ENCODE measurements around the gene JAGN1.
"Not testable (repeated sequence)": the region's sequence is repeated elsewhere in the genome, so short reads cannot be mapped to it uniquely, and the experiment has no call there.

JAGN1 gene

DNA sequence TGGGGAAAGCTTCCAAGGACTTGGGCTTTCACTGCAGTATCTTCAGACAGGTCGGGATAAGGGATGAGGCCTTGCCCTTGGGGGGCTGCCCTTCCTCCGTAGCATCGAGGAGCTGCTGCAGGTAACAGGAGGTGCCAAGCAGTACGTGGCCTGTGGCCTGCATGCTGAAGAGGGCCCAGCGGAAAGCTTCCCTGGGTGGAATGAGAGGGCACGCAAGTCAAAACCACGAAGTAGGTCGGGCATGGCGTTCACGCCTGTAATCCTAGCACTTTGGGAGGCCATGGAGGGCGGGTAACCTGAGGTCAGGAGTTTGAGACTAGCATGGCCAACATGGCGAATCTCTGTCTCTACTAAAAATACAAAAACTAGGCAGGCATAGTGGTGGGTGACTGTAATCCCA, 23.3 kb upstream of the JAGN1 start:
- DNase-seq = no peak

DNA sequence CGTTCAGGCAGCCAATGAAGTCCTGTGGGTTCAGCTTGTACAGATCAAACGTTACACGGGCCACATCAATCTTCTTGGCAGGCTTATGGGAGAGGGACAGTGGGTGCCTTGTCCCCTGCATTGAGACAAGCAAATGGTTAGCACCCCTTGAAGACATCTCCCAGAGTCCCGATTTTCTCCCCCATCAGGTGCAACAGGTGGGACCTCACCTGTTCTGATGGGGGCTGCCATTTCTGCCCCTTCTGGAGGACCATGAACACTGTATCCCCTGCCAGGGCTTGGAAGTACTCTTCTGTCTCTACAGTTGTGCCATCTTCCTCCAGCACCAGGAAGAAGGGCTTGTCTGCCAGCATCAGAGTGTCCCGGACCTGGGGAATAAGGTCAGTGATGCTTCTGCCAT, 20.5 kb upstream of the JAGN1 start:
- DNase-seq = no peak

DNA sequence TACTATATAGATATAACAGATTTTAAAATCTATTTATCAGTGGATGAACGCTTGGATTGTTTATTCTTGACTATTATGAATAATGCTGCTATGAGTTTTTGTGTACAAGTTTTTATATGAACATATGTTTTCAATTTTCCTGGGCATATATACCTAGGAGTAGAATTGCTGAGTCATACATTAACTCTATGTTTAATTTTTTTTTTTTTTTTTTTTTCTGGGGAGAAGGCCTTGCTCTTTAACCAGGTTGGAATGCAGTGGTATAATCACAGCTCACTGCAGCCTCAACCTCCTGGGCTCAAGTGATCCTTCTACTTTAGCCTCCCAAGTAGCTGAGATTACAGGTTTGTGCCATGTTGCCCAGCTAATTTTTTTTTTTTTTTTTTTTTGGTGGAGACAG, 19.4 kb upstream of the JAGN1 start:
- no peak for DNase-seq

DNA sequence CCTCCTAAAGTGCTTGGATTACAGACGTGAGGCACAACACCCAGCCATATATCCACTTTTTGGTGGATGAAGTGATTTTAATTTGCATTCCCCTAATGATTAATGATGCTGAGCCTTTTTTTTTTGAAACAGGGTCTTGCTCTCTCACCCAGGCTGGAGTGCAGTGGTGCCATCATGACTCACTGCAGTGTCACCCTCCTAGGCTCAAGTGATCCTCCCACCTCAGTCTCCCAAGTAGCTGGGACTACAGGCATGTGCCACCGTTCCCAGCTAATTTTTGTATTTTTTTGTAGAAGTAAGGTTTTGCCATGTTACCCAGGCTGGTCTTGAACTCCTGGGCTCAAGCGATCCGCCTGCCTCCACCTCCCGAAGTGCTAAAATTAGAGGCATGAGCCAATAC, 18.3 kb upstream of the JAGN1 start:
- DNase-seq = not testable (repeated sequence)

DNA sequence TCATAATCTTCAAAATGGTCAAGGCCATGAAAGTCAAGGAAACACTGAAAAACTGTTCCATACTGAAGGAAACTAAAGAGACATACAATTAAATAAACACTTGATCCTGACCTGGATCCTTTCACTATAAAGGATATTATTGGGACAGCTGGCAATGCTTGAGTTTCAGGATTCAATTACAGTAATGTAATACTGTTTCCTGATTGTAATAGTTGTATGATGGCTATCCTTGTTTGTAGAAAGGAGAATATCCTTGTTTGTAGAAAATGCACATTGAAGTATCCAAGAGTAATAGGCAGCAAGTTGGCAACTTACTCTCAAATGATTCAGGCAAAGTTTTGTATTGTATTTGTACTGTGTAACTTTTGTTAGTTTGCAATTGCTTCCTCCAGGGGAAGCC, 15.0 kb upstream of the JAGN1 start:
- DNase-seq = no peak

DNA sequence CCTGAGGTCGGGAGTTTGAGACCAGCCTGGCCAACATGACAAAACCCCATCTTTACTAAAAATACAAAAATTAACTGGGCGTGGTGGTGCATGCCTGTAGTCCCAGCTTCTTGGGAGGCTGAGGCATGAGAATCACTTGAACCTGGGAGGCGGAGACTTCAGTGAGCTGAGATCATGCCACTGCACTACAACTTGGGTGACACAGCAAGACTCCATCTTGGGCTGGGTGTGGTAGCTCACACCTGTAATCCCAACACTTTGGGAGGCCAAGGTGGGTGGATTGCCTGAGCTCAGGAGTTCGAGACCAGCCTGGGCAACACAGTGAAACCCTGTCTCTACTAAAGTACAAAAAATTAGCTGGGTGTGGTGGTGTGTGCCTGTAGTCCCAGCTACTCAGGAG, 14.2 kb upstream of the JAGN1 start:
- DNase-seq = not testable (repeated sequence)

DNA sequence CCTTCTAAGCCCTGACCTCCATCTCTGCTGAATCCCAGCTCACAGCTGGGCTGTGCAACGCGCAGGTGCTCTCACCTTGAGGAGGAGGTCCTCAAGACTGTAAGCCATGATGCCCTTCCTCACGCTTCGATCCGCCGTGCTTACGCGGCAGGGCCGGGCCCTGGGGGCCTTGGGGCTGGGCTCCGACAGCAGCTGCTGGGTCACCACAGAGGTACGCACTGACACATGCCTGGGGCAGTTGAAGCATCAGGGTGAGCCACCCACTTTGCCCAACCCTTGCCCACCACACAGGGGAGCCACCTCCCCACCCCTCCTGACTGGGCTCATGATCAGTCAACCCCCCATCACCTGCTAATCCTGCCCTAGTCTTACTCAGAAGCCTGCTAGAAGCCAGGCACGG, 13.4 kb upstream of the JAGN1 start:
- DNase-seq = no peak

DNA sequence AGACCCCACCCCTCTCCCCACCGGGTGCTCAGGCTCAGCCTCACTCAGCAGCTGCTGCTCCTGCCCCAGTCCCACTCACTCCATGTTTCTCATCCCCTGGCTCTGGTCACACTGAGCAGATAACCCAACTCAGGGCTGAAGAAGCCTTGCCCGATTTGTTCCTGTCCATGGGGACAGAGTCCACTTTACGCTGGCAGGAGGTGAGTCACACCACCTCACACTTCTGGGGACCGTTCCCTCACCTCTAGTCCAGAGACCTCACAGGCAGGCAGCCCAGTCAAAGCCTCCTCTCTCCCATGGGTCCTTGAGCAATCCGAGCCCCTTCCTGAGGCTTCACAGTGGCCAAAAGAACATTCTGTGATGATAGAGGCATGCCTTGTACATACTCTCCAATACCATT, 11.7 kb upstream of the JAGN1 start:
- DNase-seq = no peak

DNA sequence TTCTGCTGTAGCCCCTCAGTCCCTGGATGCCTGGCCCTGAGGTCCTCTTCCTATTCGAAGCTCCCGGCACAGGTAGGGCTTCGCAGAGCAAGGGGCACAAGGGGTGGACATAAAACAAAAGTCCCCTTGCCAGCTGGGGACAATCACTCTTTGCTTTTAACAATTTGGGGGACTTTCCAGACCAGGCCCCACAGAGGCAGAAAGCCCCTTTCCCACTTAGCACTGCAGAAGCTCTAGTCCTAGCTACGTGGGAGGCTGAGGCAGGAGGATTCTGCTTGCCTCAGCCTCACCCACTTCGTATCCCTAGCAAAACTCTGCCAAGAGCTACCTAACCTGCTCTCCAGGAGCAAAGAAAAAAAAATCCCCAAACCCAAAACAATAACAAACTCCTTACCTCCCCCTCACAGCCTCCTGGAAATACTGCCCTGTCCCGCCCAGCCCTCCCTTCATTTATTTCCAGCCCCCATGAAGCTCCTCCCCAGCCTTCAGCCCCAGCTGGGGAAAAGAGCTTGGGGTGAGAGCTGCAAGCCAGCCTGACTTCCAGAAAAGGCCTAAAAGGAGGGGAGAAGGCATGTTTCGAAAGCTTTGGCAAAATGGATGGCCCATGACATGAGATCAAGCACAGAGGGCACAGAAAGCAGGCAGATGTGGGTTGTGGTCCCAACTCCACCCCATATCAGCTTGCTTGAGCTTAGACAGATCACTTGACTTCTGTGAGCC, 10.4 kb upstream of the JAGN1 start, which contains the start of gene CIDEC:
TSS of gene CIDEC (minus strand) at position 424 of the 720 bp plus-strand sequence. CDS start 1,767 bp downstream, outside the sequence.
- DNase-seq = no peak

DNA sequence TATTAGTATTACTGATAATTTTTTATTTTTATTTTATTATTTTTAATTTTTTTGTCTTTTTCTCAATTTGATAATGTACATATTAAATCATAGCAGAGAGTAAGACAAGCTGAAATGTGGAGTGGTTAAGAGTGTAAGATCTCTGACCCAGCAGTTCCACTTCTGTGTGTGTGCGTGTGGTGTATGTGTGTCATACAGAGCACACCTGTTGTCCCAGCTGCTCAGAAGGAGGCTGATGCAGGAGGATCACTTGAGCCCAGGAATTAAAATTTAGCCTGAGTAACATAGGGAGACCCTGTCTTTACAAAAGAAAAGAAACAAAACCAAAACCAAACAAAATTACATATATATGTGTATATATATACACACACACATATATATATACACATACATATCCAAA, 9.0 kb upstream of the JAGN1 start:
- peak; percentile 18 for DNase-seq

DNA sequence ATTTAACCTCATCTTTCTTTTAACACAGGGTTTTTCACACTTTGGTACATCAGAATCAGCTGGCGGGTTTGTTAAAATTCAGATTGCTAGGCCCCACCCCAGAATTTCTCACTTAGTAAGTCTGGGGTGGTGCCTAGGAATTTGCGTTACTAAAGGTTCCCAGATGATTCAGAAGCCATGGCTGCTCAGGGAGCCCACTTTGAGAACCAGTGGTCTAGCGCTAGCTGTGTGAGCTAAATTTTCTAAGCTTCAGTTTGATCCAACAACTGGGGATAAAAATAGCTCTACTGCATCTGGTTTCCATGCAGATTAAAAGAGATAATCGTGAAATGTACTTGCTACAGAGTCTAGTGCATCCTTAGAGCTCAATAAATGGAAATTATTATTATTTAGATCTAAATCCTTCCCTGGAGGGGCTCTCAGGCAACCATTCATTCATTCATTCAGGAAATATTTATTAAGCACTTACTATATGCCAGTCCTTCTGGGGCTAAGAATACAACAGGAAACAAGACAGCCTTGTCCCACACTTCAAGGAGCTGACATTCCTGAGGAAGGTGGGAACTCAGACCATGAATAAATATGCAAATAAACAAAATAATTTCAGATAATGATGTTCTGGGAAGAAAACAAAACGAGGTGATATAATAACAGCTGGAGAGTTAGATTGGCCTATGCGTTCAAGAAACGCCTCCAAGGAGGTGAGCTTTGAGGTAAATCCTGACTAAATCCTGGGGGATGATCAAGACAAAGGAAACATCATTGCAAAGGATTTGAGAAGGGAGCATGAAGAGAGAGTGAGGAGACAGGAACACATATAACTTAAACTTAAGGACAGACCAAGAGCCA, 6.5 kb upstream of the JAGN1 start:
- no peak for DNase-seq

DNA sequence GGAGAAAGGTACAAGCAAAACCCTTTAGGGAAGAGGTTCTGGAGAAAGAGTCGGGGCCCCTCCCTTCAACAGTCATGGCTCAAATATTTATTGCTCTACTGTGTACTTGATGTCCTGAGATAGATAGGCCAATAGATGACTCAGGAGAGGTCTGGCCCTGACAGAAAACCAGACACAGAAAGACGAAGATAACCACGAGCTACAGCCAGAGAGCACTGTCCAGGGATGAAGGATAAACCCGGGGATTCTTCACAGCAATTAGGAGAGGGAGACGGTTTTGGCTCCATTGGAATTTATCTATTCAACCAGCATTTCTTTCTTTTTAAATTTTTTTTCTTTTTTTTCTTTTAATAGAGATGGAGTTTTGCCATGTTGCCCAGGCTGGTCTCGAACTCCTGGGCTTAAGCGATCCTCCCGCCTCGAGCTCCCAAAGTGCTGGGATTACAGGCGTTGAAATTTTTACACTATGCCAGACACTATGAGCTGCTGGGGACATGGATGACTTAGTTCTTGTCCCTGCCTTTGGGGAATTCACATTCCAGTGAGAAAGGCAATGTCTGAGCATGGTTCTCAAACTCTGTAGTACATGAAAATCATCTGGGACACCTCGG, 5.8 kb upstream of the JAGN1 start:
- DNase-seq = no peak

DNA sequence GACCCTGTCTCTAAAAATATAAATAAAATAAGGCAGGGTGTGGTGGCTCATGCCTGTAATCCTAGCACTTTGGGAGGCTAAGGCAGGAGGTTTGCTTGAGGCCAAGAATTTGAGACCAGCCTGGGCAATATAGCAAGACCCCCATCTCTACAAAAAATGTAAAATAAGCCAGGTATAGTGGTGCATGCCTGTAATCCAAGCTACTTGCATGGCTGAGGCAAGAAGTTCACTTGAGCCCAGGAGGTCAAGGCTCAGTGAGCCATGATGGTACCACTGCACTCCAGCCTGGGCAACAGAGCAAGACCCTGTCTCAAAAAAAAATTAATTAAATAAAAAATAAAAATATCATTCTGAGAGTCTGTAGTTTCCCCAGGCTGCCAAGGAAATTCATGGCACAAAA, 4.1 kb upstream of the JAGN1 start:
- no peak for DNase-seq

DNA sequence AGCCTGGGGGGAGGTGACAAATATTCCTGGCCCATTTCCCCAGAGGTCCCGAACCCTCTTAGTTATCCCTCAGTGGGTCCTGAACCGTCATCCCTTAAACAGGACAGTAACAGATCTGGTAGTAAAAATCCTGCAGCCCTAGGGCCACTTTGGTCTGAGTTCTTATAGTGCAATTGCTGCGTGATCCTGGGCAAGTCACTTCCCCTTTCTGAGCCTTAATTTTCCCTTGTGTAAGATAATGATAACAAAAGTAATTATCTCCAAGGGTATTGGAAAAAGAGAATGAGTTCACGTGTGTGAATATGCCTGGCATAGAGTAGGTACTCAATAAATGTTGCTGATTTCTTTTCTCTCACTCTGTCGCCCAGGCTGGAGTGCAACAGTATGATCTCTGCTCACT, 2.9 kb upstream of the JAGN1 start:
- no peak for DNase-seq

DNA sequence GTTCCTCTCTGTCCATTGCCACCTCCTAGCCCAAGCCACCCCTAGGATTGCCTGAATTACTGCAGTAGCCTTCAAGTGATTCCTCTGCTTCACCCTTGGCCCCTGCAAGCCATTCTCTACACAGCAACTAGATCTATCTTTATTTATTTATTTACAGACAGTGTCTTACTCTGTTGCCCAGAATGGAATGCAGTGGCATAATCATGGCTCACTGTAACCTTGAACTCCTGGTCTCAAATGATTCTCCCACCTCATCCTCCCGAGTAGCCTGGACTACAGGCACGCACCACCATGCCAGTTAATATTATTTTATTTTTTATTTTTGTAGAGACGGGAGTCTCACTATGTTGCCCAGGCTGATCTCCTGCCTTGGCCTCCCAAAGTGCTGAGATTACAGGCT, 1.9 kb upstream of the JAGN1 start:
- DNase-seq = no peak

DNA sequence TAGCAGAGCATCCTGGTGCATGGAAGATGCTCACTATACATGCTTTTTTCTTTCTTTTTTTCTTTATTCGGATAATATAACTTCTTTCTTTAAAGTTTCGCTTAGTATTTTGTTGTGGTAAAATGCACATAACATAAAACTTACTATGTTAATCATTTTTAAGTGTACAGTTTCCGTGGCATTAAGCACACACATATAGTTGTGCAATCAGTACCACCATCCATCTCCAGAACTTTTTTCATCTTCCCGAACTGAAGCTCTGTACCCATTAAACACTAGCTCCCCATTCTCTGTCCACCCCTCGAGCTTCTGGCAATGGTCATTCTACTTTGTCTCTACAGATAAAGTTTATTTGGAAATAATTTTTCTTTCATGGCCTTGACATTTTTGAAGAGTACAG, 1.0 kb upstream of the JAGN1 start:
- DNase-seq = no peak

DNA sequence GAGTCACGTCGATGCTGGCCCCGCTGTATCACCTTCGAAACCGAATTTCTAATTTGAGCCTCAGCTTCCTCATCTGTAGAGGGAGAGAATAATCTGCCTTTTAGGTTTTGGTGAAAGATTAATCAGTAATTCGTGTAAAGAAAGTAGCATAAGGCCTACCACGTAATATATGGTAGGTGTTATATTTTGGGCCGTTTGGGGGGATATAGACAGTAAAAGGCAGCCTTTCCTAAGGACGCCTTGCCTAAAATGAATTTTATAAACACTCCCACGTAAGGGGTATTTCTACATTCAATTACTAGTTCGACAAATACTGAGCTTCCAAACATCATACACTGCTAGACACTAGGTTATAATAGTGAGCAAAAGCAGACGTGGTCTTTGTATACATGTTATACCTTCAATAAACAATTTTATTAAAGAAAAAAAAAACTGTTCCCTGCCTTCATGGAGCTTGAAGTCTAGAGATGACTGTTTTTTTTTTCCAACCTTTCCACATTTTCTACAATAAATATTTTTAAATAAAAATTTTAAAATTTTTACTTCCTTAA, 737 bp downstream of the JAGN1 start:
- DNase-seq = no peak

DNA sequence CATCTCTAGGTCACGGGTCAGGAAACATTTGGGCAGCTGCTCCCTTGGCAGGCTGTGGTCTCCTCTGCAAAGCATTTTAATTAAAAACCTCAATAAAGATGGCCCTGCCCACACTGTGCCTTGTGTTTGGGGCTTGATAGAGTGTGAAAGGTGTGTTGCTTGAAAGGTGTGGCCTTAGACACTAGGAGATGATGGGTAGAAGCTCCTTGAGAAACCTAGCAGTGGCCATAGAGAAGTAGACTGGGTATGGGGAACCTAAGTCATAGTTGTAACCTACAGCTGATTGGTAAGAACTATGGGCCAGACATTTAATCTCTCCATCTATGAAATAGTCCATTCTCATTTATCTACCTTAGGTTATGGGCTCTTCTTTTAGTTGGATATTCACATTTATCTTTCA, 3.3 kb downstream of the JAGN1 start:
- no peak for DNase-seq

DNA sequence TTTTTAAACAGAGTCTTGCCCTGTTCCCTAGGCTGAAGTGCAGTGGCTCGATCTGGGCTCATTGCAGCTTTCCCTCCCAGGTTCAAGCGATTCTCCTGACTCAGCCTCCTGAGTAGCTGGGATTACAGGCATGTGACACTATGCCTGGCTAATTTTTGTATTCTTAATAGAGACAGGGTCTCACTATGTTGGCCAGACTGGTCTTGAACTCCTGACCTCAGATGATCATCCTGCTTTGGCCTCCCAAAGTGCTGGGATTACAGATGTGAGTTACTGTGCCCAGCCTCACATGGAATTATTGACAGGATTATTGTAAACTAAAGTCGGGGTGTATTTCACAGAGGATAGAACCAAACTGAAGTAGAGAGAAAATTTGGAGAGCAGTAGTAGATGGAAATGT, 5.3 kb downstream of the JAGN1 start:
- not testable (repeated sequence) for DNase-seq

DNA sequence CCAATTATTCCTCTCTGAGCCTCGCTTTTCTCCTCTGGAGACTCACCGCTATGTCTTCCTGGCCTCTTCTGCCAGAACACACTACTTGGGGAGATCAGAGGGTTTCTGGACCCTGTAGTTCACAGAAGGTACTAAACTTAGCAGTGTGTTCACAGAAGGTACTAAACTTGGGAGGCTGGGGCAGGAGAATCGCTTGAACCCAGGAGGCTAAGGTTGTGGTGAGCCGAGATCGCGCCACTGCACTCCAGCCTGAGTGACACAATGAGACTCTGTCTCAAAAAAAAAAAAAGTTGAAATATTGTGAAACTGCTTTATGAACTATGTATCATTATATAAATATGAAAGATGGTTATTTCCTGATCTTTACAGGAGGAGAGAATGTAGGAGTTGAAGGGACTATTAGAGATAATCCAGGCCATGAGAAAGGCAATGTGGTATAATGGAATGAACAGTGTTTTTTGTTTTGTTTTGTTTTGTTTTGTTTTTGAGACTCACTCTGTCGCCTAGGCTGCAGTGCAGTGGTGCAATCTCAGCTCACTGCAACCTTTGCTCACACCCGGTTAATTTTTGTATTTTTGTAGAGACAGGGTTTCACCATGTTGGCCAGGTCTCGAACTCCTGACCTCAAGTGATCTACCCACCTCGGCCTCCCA, 6.5 kb downstream of the JAGN1 start:
- DNase-seq = not testable (repeated sequence)

DNA sequence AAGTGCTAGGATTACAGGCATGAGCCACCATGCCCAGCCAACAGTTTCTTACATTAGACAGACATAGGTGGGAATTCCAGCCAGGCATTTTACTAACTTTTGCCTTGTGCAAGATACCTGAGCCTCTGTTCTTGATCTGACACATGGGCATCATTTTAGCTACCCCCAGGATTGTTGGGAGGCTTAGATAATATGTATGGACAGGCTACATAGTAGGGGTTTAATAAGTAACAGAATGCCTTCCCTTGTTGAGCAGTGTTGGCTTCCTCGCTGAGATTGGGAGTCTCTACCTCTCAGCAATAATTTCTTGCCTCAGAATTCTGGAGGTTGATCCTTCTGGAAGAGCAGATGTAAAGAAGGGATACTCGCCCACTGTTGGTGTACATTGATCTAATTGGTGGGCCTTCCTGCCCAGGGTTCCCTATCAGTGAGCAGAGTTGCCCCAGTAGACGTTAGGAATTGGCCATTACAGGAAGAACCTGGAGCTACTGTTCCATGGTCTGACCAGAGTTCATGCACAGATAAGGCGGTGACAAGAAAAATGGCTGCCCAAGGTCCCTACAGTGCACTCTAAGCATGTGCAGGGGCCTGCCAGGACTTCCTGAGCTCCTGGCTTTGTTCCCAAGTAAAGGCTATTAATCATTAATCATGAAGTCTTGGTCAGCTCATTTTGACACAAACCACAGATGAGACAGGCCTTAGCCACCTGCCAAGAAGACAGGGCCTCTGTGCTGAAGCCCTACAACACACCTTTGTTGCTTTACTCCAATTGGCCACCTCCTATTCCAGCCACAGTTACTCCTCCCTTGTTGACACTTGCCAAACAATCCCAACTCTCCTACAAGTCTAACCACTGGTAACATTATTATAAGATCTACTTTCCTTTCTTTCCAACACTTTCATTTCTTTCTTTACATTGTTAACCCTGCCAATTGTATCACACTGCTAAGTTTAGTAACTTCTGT, 7.3 kb downstream of the JAGN1 start:
- DNase-seq = peak; percentile 74

Data from RPMI8226 (cell line).